GM18951 (cell line): ENCODE measurements around the gene PADI4.

ENCODE experiments used
- POLR2A ChIP-seq: IDR thresholded peaks from 4 replicates; pipeline ENCODE4 v1.6.1; 2011; ENCODE audit warnings: mild to moderate bottlenecking; ENCODE audit not compliant: insufficient read length, insufficient read depth; ENCODE audit errors: extremely low read depth
- in situ Hi-C: fragments of 300-500 bp; cut with MboI; formaldehyde crosslinking; loops from one replicate; pipeline ENCODE4 v1.12.0; 2022; ENCODE audit warnings: low sequenced_read_pairs, mixed read lengths, inconsistent platforms; ENCODE audit not compliant: unreplicated experiment

Gene PADI4

DNA sequence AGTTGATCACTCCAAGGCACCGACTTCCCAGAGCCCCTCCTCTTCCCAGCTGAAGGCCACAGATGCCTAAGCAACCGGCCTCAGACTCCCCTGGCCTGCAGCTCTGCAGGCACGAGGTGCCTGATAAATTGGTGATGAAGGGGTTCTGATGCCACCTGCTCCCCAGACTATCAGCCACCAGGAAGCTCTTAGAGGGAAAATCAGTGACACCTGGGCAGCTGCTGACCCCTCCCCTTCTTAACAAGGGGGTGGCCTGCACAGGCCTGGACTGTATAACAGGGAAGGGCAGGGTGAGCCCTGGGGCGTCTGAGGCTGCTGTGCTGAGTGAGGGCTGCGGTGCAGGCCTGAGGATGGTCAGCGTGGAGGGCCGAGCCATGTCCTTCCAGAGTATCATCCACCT, 63.9 kb downstream of the PADI4 start, which contains the start of gene PADI6:
Gene PADI6, plus strand, starts transcription at position 301 of the 400 bp plus-strand sequence. Its CDS starts 50 bp downstream, at position 351.
- in situ Hi-C loops = no loop called here
- no peak for TF ChIP-seq POLR2A

DNA sequence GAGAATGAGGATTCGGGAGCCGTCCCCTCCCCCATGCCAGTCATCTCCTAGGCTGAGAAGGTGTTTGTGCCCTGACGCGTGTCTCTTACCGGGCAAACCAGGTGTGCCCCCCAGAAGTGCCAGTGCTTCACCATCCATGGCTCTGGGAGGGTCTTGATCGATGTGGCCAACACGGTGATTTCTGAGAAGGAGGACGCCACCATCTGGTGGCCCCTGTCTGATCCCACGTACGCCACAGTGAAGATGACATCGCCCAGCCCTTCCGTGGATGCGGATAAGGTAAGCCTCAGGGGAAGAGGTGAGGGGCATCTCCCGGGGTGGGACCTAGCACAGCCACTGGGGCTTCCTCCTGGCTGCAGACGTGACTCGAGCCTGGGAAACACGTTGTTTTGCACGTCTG, 65.0 kb downstream of the PADI4 start:
- TF ChIP-seq POLR2A = no peak
- in situ Hi-C loops = no loop called here

DNA sequence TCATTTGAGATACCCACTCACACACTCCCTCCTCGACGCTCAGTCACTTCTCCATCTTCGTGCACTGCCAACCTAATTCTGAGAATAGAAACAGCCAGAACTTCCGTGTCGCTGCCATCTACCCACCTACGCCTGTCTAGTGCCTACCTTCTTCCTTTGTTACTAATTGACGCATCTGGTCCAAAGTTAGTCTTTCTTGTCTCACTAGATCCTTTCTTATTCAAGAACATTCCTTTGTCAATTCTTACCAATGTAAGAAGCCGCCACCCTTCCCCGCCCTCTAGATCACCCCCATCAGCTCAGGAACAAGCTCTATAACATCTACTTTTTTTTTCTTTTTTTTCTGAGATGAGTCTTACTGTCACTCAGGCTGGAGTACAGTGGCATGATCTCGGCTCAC, 67.7 kb downstream of the PADI4 start:
- in situ Hi-C loops = no loop called here
- TF ChIP-seq POLR2A = no peak

DNA sequence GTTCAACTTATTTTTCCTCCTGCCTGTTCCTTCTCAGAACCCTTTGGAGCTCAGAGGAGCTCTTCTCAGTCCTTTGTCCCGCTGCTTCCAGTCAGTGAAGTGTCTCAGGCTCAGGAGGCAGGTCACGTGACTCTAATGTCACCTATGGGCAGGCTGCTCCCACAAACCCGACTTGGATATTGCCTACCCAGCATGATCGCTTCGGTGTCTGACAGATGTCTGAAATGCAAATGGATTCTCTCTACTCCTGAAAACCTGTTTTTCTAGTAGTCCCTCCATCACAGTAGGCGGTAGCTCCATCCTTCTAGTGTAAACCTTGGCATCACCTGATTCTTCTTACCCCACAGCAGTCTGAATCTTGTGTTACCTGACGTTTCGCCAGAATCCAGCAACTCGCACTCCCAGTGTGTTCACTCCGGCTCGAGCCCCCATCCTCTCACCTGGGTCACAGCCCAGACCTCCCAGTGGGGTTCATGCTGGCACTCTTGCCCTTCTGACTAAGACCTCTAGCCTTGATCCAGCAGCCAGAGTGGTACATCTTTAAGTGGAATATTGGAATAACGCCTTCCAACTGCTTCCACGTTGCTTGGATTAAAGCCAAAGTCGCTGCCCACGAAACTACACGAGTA, 69.4 kb downstream of the PADI4 start:
- no peak for TF ChIP-seq POLR2A
- in situ Hi-C loops = no loop called here

DNA sequence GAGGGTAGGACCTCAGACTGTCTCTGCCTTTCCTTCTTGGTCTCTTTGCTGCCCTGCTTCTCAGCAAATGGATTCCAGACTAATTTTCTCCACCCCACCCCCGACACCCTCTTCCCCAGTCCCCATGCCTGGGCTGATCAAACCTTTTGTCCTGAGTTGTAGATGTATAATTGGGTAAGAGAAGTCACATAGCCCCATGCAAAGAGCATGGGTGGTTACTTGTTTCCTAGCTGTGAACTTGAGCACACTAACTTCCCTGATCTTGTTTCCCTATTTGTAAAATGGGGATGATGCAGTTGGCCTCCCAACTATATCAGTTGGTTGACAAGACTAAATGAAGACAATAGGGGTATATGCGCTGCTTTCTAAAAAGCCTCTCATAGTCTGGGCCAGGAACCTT, 73.2 kb downstream of the PADI4 start:
- in situ Hi-C loops = no loop called here
- TF ChIP-seq POLR2A = no peak

DNA sequence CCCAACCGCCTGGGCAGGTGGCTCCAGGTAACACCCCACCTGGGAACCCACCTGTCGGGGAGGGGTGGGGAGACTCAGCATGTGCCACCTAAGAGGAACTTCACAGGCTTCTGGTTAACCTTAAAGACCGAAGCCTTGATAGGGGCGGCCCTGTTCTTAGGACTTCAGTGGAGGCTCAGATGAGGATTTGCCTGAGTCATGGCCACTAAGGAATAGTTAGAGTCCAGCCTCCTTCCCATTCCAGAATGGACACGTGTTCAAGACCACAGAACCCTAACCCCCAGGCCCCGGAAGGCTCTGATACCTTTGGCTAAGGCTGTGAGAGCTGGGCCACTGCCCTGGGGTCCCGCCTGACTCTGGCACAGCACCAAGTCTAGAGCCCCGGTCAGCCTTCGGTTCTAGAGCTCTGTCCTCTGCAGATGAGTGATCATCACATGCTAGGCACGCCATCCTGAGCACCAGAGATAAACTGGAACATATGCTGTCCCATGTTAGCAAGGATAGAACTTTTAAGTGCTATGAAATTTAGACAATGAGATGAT, 84.3 kb downstream of the PADI4 start:
- in situ Hi-C loops = no loop called here

DNA sequence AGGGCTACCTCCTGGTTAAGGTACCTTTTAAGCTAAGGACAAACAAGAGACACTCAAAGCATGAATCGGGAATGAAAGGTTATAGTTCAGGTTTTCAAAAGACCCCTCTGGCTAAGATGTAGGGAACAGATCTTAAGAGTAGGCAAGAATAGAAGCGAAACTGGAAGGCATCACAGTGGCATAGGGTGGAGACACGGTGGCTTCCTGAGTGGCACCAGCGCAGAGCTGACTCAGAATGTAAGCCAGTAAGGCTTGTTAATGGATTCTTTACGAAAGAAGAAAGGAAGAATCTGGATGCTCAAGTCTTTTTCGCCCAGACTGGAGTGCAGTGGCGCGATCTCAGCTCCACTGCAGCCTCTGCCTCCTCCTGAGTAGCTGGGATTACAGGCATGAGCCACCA, 85.2 kb downstream of the PADI4 start:
- TF ChIP-seq POLR2A = no peak
- in situ Hi-C loops = no loop called here

More for the DNA sequence above, 84.3 kb downstream of the PADI4 start:
- TF ChIP-seq POLR2A = no peak

DNA sequence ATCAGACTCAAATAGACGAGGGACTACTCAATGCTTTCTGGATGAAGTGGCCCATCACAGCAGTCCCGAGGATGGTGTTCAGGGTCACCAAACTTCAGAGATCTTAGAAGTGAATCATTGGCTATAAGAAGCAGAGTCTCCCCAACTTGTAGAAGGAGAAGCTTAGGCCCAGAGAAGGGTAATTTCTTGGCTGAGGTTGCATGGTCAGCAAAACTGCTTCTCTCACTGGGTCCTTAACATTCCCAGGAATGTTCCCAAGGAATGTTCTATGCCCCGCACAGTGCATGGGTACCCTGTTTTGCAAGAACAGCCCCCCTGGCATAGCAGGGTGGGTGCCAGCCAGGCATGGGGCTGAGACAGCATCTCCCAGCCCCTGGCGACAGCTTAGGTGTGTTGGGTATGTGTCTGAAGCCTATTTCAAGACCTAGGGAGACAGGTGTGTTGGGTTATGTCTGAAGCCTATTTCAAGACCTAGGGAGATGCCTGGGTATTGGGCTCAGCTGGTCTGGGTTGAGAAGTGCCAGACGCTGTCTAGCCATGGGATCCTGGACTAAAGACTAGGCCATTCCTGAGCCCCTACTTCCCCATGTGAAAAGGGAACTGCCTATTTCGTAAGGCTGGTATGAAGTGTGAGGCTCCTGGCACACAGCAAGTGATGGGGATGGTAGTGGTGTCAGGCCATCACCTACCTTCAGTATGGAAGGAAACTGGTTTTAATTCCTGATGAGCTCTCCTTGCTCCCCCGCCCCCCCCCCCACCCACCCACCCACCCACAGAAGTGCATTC, 90.1 kb downstream of the PADI4 start:
- in situ Hi-C loops = no loop called here
- TF ChIP-seq POLR2A = no peak

DNA sequence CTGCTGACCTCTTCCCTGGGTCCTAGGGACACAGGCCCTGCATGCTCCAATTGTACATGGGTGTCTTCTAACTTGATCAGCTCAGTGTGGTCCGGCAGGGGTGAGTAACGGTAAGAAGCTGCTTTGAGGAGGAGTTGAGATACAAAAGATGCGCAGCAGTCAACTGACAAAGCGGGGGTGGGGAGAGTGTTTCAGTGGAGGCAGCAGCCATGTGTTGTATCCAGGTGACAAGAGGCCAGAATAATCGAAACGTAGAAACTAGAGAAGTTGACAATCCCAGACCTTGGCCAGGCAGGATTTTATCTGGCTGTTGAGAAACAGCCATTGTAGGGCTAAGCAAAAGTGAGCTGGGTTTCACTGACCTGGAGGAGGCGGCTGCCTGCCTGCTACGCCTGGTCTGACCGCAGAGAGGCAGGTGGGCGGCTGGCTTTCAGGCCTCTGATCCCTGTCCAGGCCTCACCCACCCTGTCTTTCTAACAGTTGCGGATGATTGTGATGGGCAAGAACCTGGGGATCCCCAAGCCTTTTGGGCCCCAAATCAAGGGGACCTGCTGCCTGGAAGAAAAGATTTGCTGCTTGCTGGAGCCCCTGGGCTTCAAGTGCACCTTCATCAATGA, 92.8 kb downstream of the PADI4 start:
- TF ChIP-seq POLR2A = no peak
- in situ Hi-C loops = no loop called here

DNA sequence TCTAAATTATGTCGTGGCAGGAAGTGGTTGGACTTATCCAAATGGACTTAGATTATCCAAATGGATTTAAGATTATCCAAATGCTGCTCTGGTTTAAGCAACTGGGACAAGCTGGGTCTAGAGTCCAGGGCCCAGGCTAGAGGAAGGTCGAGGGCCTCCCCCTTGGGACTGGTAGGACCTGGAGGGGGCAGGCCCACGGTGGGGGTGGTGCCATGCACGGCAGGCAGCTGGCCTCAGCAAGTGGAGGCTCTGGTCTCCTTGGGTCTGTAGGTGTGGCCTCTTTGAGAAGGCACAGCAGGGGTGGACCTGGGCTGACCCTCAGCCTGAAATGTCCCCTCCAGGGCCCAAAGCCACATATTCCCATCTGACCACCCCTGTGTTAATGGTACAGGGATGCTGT, 93.8 kb downstream of the PADI4 start:
- in situ Hi-C loops = no loop called here
- TF ChIP-seq POLR2A = no peak

DNA sequence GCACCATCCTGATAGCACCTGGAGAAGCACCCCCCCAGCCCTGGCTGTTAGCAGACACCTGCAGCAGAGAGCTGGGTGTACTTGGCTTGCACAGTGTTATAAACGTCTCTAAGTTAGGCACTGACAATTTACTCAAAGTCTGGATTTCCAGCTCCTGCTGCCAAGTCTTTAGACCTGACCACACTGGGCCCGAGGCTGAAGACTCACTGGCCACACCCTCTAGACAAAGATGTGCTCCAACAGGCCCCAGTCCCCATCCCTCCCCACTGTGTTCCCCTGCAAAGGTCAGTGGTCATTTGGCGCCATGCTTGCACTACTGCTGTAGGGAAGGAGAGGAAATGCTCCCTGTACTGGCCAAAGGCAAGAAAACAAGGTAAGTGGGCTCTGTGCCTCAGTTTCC, 95.1 kb downstream of the PADI4 start:
- in situ Hi-C loops = no loop called here

DNA sequence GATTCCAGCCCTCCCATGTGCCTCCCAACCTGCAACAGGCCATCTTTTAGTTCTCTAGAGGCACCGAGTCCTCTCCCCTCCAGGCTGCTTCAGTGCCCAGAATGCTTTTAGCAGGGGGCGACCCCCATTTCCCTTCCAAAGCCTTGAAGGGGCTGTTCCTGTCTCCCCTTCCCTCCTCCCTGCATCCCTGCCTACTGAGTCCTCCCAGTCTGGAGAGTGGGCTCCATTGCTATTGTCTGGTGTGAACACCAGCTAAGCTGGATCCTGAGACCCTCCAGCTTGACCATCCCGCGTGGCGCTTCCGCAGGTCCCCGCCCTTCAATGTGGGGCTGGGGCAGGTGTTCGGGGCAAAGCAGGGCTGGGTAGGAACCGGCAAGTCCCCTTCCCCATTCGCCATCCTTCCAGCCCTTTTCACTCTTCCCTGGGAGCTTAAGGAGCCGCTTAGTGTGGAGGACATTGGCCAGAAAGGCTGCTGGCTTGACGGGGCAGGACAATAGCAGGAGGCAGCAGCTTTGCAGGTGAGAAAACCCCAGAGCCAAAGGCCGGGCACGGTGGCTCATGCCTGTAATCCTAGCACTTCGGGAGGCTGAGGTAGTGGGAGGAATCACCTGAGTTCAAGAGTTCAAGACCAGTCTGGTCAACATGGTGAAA, 96.2 kb downstream of the PADI4 start:
- in situ Hi-C loops = no loop called here
- no peak for TF ChIP-seq POLR2A

More for the DNA sequence above, 95.1 kb downstream of the PADI4 start:
- no peak for TF ChIP-seq POLR2A

DNA sequence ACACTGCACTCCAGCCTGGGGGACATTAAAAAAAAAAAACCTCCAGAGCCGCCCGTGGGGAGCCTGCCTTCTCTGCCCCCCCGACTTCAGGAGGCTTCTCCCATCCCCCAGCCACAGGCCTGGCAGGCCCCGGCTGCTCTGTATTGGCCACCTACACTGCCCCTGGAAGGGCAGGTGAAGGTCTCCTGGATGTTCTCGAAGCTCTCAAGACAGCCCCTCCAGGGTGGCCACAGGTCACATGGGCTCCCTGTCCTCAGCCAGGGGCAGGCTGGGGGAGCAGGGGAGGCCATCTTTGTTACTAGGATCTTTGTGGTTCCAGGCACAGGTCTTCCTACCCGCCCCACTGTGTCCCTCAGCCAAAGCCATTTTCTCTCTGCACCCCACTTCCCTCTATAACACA, 96.8 kb downstream of the PADI4 start:
- in situ Hi-C loops = no loop called here

More for the DNA sequence above, 96.8 kb downstream of the PADI4 start:
- TF ChIP-seq POLR2A = no peak
